ENCODE data around the gene MYPN. TPM values are rescaled to one million over a fixed set of nuclear protein-coding genes. Genes with fewer than 3 reads are reported as not detected.

The MYPN gene
- total and polyA plus RNA-seq, 4 donors: 0.01 to 0.08 (median 0.03) TPM; not detected in 1

DNA sequence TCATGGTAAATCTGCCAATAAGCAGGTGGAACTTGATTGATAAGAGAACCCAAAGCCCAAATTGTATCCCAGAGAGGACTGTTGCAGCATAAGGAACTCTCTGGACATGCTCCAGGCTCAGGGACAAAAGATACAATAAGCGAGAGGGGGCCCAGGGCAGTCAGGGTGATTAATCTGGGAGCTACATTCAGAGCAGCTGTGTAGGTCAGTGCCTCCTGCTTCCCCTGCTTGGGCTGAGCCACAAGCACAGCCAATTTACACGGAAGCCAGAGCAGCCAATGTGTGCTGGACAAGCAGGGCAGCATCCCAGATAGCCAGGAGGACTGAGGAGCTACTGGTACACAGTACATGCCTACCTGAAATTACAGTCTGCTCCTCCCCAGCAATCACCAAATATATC lies 24.2 kb downstream of the MYPN start:
- Histone ChIP-seq H3K27ac (ENCODE audit: low read depth in 1 of 2, low read length in 2 of 2) (no peak overlapping the region), H3K9me3 (ENCODE audit: control insufficient read depth in 4 of 4, low read length in 3 of 4) (no peaks in the 10 kb centered on the region), H3K4me3 (ENCODE audit: low read depth in 1 of 3, low read length in 3 of 3) (no peak overlapping the region), H3K4me1 (ENCODE audit: control insufficient read depth in 4 of 4, insufficient read depth in 4 of 4, low read length in 3 of 4) (no peaks in the 10 kb centered on the region), H3K9ac (ENCODE audit: low read depth in 1 of 2, low read length in 2 of 2) (no peak overlapping the region), H3K27me3 (ENCODE audit: control insufficient read depth in 4 of 4, insufficient read depth in 4 of 4, low read length in 3 of 4) (no peaks in the 10 kb centered on the region), H3K36me3 (ENCODE audit: control insufficient read depth in 4 of 4, insufficient read depth in 3 of 4, low read depth in 1 of 4, low read length in 3 of 4) (no peaks in the 10 kb centered on the region)
- no peak for DNase-seq (ENCODE audit: low spot score)
- TF ChIP-seq HNF4A (conservative IDR thresholded peaks at IDR 0.05): no peak
- TF ChIP-seq NR2F2 (IDR thresholded peaks at IDR 0.05): no peak
- TF ChIP-seq, protein P1, sequence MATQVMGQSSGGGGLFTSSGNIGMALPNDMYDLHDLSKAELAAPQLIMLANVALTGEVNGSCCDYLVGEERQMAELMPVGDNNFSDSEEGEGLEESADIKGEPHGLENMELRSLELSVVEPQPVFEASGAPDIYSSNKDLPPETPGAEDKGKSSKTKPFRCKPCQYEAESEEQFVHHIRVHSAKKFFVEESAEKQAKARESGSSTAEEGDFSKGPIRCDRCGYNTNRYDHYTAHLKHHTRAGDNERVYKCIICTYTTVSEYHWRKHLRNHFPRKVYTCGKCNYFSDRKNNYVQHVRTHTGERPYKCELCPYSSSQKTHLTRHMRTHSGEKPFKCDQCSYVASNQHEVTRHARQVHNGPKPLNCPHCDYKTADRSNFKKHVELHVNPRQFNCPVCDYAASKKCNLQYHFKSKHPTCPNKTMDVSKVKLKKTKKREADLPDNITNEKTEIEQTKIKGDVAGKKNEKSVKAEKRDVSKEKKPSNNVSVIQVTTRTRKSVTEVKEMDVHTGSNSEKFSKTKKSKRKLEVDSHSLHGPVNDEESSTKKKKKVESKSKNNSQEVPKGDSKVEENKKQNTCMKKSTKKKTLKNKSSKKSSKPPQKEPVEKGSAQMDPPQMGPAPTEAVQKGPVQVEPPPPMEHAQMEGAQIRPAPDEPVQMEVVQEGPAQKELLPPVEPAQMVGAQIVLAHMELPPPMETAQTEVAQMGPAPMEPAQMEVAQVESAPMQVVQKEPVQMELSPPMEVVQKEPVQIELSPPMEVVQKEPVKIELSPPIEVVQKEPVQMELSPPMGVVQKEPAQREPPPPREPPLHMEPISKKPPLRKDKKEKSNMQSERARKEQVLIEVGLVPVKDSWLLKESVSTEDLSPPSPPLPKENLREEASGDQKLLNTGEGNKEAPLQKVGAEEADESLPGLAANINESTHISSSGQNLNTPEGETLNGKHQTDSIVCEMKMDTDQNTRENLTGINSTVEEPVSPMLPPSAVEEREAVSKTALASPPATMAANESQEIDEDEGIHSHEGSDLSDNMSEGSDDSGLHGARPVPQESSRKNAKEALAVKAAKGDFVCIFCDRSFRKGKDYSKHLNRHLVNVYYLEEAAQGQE (IDR thresholded peaks at IDR 0.05): no peak
- no peak for TF ChIP-seq SP1 (IDR thresholded peaks at IDR 0.05)
- TF ChIP-seq YY1 (IDR thresholded peaks at IDR 0.05): no peak
- no peak for TF ChIP-seq HNF4G (IDR thresholded peaks at IDR 0.05)
- TF ChIP-seq, protein P2, sequence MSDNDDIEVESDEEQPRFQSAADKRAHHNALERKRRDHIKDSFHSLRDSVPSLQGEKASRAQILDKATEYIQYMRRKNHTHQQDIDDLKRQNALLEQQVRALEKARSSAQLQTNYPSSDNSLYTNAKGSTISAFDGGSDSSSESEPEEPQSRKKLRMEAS (IDR thresholded peaks at IDR 0.05): no peak
- TF ChIP-seq, protein P3, sequence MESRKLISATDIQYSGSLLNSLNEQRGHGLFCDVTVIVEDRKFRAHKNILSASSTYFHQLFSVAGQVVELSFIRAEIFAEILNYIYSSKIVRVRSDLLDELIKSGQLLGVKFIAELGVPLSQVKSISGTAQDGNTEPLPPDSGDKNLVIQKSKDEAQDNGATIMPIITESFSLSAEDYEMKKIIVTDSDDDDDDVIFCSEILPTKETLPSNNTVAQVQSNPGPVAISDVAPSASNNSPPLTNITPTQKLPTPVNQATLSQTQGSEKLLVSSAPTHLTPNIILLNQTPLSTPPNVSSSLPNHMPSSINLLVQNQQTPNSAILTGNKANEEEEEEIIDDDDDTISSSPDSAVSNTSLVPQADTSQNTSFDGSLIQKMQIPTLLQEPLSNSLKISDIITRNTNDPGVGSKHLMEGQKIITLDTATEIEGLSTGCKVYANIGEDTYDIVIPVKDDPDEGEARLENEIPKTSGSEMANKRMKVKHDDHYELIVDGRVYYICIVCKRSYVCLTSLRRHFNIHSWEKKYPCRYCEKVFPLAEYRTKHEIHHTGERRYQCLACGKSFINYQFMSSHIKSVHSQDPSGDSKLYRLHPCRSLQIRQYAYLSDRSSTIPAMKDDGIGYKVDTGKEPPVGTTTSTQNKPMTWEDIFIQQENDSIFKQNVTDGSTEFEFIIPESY (IDR thresholded peaks at IDR 0.05): no peak
- TF ChIP-seq, protein P4, sequence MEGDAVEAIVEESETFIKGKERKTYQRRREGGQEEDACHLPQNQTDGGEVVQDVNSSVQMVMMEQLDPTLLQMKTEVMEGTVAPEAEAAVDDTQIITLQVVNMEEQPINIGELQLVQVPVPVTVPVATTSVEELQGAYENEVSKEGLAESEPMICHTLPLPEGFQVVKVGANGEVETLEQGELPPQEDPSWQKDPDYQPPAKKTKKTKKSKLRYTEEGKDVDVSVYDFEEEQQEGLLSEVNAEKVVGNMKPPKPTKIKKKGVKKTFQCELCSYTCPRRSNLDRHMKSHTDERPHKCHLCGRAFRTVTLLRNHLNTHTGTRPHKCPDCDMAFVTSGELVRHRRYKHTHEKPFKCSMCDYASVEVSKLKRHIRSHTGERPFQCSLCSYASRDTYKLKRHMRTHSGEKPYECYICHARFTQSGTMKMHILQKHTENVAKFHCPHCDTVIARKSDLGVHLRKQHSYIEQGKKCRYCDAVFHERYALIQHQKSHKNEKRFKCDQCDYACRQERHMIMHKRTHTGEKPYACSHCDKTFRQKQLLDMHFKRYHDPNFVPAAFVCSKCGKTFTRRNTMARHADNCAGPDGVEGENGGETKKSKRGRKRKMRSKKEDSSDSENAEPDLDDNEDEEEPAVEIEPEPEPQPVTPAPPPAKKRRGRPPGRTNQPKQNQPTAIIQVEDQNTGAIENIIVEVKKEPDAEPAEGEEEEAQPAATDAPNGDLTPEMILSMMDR (IDR thresholded peaks at IDR 0.05; ENCODE audit: low read depth, low read length, missing input control): no peak
- no peak for TF ChIP-seq EGR1 (IDR thresholded peaks at IDR 0.05; ENCODE audit: low read depth in 2 of 2)
- no peak for TF ChIP-seq RXRA (IDR thresholded peaks at IDR 0.05)
- no peak for TF ChIP-seq TAF1 (conservative IDR thresholded peaks at IDR 0.05)
- TF ChIP-seq, protein P5, sequence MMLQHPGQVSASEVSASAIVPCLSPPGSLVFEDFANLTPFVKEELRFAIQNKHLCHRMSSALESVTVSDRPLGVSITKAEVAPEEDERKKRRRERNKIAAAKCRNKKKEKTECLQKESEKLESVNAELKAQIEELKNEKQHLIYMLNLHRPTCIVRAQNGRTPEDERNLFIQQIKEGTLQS (IDR thresholded peaks at IDR 0.05): no peak
- no peak for TF ChIP-seq FOXA1 (IDR thresholded peaks at IDR 0.05)
- TF ChIP-seq RAD21 (IDR thresholded peaks at IDR 0.05): no peak
- WGBS: 88% methylated on average over 2 of the region's 2 CpGs

DNA sequence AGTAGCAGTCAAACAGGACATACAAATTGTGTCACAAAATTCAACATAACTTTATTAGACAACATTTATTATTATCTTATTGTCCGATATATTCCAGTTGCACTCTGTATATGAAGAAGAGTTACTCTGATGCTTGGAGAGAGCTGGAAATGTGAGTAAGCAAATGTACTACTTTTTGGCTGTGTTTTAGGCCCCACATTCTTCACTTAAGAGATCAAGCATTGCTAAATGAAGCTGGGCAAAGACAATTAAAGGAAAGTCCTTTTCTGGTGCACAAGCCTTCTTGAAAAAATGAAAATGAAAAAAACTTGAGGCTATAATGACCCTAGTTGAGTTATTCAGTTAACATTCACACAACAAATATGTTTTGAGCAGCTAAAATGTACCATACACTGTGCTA lies 26.1 kb downstream of the MYPN start:
- no peaks in the 10 kb centered on the region for H3K4me1 ChIP-seq (ENCODE audit: control insufficient read depth in 4 of 4, insufficient read depth in 4 of 4, low read length in 3 of 4)
- 94% methylated on average over 1 of the region's 1 CpG for WGBS
- no peak for DNase-seq (ENCODE audit: low spot score)
- no peaks in the 10 kb centered on the region for H3K36me3 ChIP-seq (ENCODE audit: control insufficient read depth in 4 of 4, insufficient read depth in 3 of 4, low read depth in 1 of 4, low read length in 3 of 4)
- no peak for TF ChIP-seq HNF4G (IDR thresholded peaks at IDR 0.05)
- TF ChIP-seq JUND (IDR thresholded peaks at IDR 0.05): no peak
- TF ChIP-seq, protein P5 (IDR thresholded peaks at IDR 0.05): no peak
- TF ChIP-seq, protein P4 (IDR thresholded peaks at IDR 0.05; ENCODE audit: low read depth, low read length, missing input control): no peak
- TF ChIP-seq NR2F2 (IDR thresholded peaks at IDR 0.05): no peak
- TF ChIP-seq, protein P1 (IDR thresholded peaks at IDR 0.05): no peak
- no peak for TF ChIP-seq FOXA2 (IDR thresholded peaks at IDR 0.05)
- TF ChIP-seq GABPA (IDR thresholded peaks at IDR 0.05 in 1 of 2, conservative IDR thresholded peaks at IDR 0.05 in 1 of 2): no peak
- no peak for TF ChIP-seq TAF1 (conservative IDR thresholded peaks at IDR 0.05)
- no peaks in the 10 kb centered on the region for H3K27me3 ChIP-seq (ENCODE audit: control insufficient read depth in 4 of 4, insufficient read depth in 4 of 4, low read length in 3 of 4)
- no peak overlapping the region for H3K4me3 ChIP-seq (ENCODE audit: low read depth in 1 of 3, low read length in 3 of 3)
- H3K9ac ChIP-seq (ENCODE audit: low read depth in 1 of 2, low read length in 2 of 2): no peak overlapping the region
- H3K9me3 ChIP-seq (ENCODE audit: control insufficient read depth in 4 of 4, low read length in 3 of 4): no peaks in the 10 kb centered on the region
- H3K27ac ChIP-seq (ENCODE audit: low read depth in 1 of 2, low read length in 2 of 2): no peak overlapping the region
